BJ (cell line): ENCODE results near the gene BNIP3. TPM values are rescaled to one million over a fixed set of nuclear protein-coding genes. Genes with fewer than 3 reads are reported as not detected.

ENCODE experiments used
- CTCF ChIA-PET: fragments of 350-600 bp; formaldehyde crosslinking; extraction: SDS; loops from one replicate; lab custom pipeline; 2021; ENCODE audit warnings: antibody characterized with exemption, inconsistent platforms; lab: Yijun Ruan, JAX
- POLR2A ChIA-PET: fragments of 300-600 bp; sonication (Branson Sonifier 250); formaldehyde crosslinking; extraction: SDS; loops from one replicate; lab custom pipeline; 2021; ENCODE audit warnings: antibody characterized with exemption; lab: Charles Lee
- DNase-seq: peaks from one replicate; pipeline ENCODE4 v3.0.0-alpha.2; 2011; ENCODE audit warnings: low read depth
- H3K27me3 ChIP-seq: 2 replicates; pipeline ENCODE4 v1.6.0; 2011; ENCODE audit warnings: low read length; ENCODE audit not compliant: control insufficient read depth, insufficient read depth
- H3K36me3 ChIP-seq: 2 replicates; pipeline ENCODE4 v1.5.1; 2011; ENCODE audit warnings: low read length; ENCODE audit not compliant: control insufficient read depth, insufficient read depth
- H3K4me3 ChIP-seq: 2 replicates; pipeline ENCODE4 v1.5.1; 2011; ENCODE audit warnings: low read depth, mild to moderate bottlenecking, control low read depth, low read length
- polyA minus RNA-seq: library from RNA; depleted of rRNA, polyadenylated mRNA; stranded (reverse); fragments of >200 nt; gene quantifications from 2 replicates; pipeline ENCODE4 v1.2.3, GENCODE V29; 2011; rRNA and poly(A)+ RNA removed
- polyA plus RNA-seq: library from polyadenylated mRNA; depleted of rRNA; stranded (reverse); fragments of >200 nt; gene quantifications from 2 replicates; pipeline ENCODE4 v1.2.3, GENCODE V29; 2011; rRNA removed
- TF ChIP-seq, protein P1 (sequence below): IDR thresholded peaks from 2 replicates; pipeline ENCODE4 v1.5.1; 2011; ENCODE audit warnings: low read depth, mild to moderate bottlenecking, control low read depth, inconsistent platforms, low read length, moderate library complexity; ENCODE audit not compliant: insufficient read depth

The BNIP3 gene, protein sequence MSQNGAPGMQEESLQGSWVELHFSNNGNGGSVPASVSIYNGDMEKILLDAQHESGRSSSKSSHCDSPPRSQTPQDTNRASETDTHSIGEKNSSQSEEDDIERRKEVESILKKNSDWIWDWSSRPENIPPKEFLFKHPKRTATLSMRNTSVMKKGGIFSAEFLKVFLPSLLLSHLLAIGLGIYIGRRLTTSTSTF
- polyA plus RNA-seq (89.1 and 127 TPM in 2 replicates), polyA minus RNA-seq (24.9 and 33.3 TPM in 2 replicates)

DNA sequence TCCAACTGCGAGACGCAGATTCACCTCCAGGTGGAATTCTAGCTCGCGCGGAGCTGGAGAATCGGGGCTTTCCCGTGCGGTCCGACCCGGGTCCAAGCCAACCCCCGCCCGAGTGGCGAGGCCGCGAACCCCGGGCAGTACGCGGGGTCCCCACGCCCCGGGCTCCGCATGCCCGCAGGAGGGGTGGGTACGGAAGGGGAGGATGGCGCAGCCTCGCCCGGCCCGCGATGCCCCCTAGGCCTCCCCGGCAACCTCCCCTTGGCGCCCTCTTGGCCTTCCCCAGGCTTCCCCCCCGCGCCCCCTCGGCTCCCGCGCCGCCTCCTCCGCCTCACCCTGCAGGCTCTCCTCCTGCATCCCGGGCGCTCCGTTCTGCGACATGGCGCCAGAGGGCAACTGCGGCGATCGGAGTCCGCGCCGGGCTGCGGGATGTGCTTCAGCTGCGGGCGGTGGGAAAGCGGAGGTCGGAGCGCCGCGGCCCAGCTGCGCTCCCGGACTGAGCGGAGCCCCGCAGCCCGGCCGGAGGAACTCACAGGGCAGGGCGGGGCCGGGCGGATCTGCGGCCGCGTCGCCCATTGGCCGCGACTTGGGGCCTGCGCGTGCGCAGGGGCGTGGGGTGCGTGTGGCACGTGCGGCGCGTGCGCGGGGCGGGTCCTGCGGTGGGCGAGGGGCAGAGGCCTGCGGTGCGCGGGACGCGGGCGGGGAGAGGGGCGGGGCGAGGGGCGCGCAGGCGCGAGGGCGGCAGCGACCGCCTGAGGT is at the start of gene BNIP3:
Gene BNIP3 (minus strand): TSS at position 495 of the 756 bp plus-strand sequence. CDS start 117 bp downstream, at position 378.
- ChIA-PET CTCF (interaction anchor here (1.5 kb wide), 1 partner anchor 42 kb away, joined by 8 read pairs; no protein-coding TSS in a partner anchor), POLR2A (no interaction called here)
- peak within 1 kb of the TSS; percentile 90 for H3K4me3 ChIP-seq
- DNase-seq: peak; percentile 76
- TF ChIP-seq, protein P1, sequence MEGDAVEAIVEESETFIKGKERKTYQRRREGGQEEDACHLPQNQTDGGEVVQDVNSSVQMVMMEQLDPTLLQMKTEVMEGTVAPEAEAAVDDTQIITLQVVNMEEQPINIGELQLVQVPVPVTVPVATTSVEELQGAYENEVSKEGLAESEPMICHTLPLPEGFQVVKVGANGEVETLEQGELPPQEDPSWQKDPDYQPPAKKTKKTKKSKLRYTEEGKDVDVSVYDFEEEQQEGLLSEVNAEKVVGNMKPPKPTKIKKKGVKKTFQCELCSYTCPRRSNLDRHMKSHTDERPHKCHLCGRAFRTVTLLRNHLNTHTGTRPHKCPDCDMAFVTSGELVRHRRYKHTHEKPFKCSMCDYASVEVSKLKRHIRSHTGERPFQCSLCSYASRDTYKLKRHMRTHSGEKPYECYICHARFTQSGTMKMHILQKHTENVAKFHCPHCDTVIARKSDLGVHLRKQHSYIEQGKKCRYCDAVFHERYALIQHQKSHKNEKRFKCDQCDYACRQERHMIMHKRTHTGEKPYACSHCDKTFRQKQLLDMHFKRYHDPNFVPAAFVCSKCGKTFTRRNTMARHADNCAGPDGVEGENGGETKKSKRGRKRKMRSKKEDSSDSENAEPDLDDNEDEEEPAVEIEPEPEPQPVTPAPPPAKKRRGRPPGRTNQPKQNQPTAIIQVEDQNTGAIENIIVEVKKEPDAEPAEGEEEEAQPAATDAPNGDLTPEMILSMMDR: no peak
- peaks cover 1% of the 10 kb centered on the region; the same call in 1 of the 2 replicates for H3K36me3 ChIP-seq
- H3K27me3 ChIP-seq: no peaks in the 10 kb centered on the region

DNA sequence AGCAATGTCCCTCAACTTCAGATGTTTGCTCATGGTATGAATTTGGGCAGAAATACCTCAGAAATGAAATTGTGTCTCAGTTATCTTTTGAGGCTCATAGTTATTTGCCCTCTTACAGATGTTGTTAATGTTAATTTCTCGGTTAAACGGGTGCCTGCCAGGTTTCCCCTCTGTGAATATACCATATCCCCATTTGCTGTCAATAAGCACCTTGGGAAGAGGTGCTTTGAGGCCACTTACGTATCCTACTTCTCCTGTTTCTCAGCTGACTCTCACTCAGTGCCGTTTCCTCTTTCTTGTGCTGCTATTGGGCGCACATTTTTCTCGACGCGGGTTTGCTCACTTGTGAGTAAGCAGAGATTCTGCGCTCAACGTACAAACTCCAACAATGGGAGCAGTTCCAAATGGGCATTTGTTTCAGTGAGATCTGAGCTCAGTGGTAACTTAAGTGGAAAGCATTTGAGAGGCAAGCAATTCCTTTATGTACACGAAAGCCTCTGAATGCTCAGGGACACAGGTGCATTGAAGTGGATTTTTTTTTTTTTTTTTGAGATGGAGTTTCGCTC is 49.3 kb upstream of the BNIP3 start:
- ChIA-PET POLR2A (interaction anchor here (0.6 kb wide), 1 partner anchor 1800 kb away, joined by 4 read pairs; no protein-coding TSS in a partner anchor), CTCF (interaction anchor here (1.4 kb wide), 1 partner anchor 8 kb away, joined by 6 read pairs; no protein-coding TSS in a partner anchor)
- no peak for DNase-seq
- peaks cover 21% of the 10 kb centered on the region for H3K27me3 ChIP-seq
- TF ChIP-seq, protein P1: no peak
- no peak overlapping the region for H3K4me3 ChIP-seq
- H3K36me3 ChIP-seq: no peaks in the 10 kb centered on the region

DNA sequence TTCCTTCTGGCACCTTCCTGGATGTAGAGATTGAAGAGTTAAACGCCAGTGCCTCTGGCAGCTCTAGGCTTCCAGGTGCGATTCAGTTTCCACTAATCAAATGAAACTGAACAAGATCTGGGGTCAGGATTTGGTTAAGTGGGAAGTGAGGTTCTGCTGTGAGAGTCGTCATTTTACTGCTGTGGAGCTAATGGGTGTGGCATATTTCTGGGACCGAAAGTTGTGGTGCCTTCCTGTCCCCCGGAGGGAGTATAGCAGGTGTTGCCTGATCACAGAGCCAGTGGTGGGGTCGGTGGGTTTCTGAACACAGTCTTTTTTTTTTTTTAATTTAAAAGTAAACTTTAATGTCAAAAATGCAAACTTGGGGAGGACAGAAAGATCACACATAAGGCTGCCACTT is 47.0 kb upstream of the BNIP3 start:
- TF ChIP-seq, protein P1: no peak
- Histone ChIP-seq H3K4me3 (no peak overlapping the region), H3K27me3 (peaks cover 12% of the 10 kb centered on the region), H3K36me3 (no peaks in the 10 kb centered on the region)
- CTCF ChIA-PET: interaction anchor here (0.8 kb wide), 1 partner anchor 132 kb away, joined by 3 read pairs; no protein-coding TSS in a partner anchor
- POLR2A ChIA-PET: no interaction called here
- no peak for DNase-seq

DNA sequence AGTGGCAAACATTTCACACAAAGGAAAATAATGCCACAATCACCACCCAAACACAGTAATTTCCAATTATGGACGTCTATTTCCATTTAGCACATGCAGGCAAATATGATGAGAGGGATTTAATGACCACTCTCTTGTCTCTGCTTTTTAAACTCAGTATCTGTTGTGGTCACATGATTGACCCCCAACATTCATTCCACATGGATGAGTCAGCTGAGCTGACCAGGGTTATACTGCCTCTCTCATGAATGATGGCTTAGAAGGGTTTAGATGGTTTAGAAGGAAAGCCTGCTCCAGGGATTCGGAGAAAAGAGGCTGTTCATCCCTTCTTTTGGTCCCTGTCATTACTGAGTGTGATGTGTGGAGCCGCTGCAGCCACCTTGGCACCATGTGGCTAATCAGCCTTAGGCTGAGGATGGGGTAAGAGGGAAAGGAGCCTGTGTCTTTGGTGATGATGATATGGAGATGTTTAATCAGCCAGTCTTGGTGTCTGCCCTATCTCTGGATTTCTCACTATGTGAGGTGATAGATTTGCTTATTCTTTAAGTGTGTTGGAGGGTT is 45.8 kb upstream of the BNIP3 start:
- TF ChIP-seq, protein P1: no peak
- CTCF ChIA-PET: no interaction called here
- POLR2A ChIA-PET: no interaction called here

More for the DNA sequence above, 45.8 kb upstream of the BNIP3 start:
- DNase-seq: no peak
- H3K27me3 ChIP-seq: peaks cover 12% of the 10 kb centered on the region
- no peak overlapping the region for H3K4me3 ChIP-seq
- H3K36me3 ChIP-seq: no peaks in the 10 kb centered on the region
